Measurements from ENCODE around the gene RHOBTB3. TPM values are rescaled to one million over a fixed set of nuclear protein-coding genes. Genes with fewer than 3 reads are reported as not detected.
A peak's percentile ranks its signal among the peaks of the same experiment; 100 is the strongest.

RHOBTB3 gene
- total RNA-seq, 2 donors from 2014 or later, result 87.3 to 134 TPM

DNA sequence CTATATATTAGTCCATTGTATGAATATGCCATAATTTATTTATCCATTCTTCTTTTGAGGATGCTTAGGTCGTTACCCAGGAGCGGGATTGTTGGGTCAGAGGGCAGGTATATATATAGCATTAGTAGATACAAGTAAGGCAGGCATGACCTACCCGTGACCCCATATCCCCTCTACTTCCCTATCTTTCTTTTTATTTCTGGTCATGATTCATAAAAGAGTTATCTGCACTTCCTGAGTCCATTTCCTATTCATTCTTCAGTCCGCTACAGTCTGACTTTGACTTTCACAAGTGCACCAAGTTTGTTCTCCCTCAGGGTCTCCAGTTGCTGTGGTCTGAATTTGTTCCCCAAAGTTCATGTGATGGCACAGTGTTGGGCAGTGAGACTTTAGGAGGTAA, 6.9 kb downstream of the RHOBTB3 start:
- WGBS, result 89% methylated on average over 4 of the region's 4 CpGs
- H3K4me1 ChIP-seq (replicated peaks), result peaks cover 6% of the 10 kb centered on the region
- no peak overlapping the region for H3K27ac ChIP-seq
- no peaks in the 10 kb centered on the region for H3K36me3 ChIP-seq
- H3K27me3 ChIP-seq (replicated peaks; ENCODE audit: insufficient read depth), result no peaks in the 10 kb centered on the region
- DNase-seq (ENCODE audit: low spot score), result no peak
- TF ChIP-seq, protein P1, sequence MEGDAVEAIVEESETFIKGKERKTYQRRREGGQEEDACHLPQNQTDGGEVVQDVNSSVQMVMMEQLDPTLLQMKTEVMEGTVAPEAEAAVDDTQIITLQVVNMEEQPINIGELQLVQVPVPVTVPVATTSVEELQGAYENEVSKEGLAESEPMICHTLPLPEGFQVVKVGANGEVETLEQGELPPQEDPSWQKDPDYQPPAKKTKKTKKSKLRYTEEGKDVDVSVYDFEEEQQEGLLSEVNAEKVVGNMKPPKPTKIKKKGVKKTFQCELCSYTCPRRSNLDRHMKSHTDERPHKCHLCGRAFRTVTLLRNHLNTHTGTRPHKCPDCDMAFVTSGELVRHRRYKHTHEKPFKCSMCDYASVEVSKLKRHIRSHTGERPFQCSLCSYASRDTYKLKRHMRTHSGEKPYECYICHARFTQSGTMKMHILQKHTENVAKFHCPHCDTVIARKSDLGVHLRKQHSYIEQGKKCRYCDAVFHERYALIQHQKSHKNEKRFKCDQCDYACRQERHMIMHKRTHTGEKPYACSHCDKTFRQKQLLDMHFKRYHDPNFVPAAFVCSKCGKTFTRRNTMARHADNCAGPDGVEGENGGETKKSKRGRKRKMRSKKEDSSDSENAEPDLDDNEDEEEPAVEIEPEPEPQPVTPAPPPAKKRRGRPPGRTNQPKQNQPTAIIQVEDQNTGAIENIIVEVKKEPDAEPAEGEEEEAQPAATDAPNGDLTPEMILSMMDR (IDR thresholded peaks at IDR 0.05), result no peak
- no peak for TF ChIP-seq POLR2AphosphoS5 (IDR thresholded peaks at IDR 0.05)
- no peak for TF ChIP-seq POLR2A (IDR thresholded peaks at IDR 0.05)
- H3K4me3 ChIP-seq, result no peak overlapping the region
- no peaks in the 10 kb centered on the region for H3K9me3 ChIP-seq
- intact Hi-C loops (cut with DNase I), result no loop called here

DNA sequence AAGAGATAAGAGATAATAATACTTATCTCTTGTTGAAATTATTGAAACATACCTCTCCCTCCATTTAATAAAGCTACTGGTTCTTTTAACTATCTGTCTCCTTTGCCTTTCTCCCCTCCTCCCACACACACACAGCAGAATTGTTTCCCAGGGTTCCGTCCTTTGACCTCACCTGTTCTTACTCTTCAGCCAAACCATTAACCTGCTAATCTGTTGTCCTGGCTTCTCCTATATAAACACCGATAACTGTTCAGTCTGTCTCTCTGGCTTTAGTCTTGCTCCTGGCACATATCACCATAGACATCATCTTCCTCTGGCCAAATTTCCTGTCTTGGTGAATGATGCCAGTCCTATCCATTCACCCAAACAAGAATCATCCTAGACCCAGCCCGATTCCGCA, 7.7 kb downstream of the RHOBTB3 start:
- intact Hi-C loops (cut with DNase I), result no loop called here
- no peak for TF ChIP-seq POLR2A (IDR thresholded peaks at IDR 0.05)
- TF ChIP-seq, protein P1 (IDR thresholded peaks at IDR 0.05), result no peak
- no peak for TF ChIP-seq POLR2AphosphoS5 (IDR thresholded peaks at IDR 0.05)
- H3K4me1 ChIP-seq (replicated peaks), result peaks cover 6% of the 10 kb centered on the region
- H3K36me3 ChIP-seq, result no peaks in the 10 kb centered on the region
- no peaks in the 10 kb centered on the region for H3K27me3 ChIP-seq (replicated peaks; ENCODE audit: insufficient read depth)
- no peaks in the 10 kb centered on the region for H3K9me3 ChIP-seq
- H3K27ac ChIP-seq, result no peak overlapping the region
- H3K4me3 ChIP-seq, result no peak overlapping the region
- 97% methylated on average over 4 of the region's 4 CpGs for WGBS
- no peak for DNase-seq (ENCODE audit: low spot score)

DNA sequence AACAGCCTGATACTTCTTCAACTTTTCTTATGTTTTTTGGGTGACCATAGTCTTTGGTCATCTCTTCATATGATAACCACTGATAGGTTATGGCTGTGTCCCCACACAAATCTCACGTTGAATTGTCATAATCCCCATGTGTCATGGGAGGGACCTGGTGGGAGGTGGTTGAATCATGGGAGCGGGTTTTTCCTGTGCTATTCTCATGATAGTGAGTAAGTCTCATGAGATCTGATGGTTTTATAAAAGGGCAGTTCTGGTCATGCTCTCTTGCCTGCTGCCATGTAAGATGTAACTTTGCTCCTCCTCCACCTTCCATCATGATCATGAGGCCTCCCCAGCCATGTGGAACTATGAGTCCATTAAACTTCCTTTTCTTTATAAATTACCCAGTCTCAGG, 8.7 kb downstream of the RHOBTB3 start:
- no peaks in the 10 kb centered on the region for H3K9me3 ChIP-seq
- 93% methylated on average over 2 of the region's 2 CpGs for WGBS
- DNase-seq (ENCODE audit: low spot score), result no peak
- H3K27ac ChIP-seq, result no peak overlapping the region
- peaks cover 6% of the 10 kb centered on the region for H3K4me1 ChIP-seq (replicated peaks)
- no peaks in the 10 kb centered on the region for H3K36me3 ChIP-seq
- no peak for TF ChIP-seq POLR2A (IDR thresholded peaks at IDR 0.05)
- no peak for TF ChIP-seq POLR2AphosphoS5 (IDR thresholded peaks at IDR 0.05)
- TF ChIP-seq, protein P1 (IDR thresholded peaks at IDR 0.05), result no peak
- intact Hi-C loops (cut with DNase I), result no loop called here
- H3K4me3 ChIP-seq, result no peak overlapping the region
- no peaks in the 10 kb centered on the region for H3K27me3 ChIP-seq (replicated peaks; ENCODE audit: insufficient read depth)

DNA sequence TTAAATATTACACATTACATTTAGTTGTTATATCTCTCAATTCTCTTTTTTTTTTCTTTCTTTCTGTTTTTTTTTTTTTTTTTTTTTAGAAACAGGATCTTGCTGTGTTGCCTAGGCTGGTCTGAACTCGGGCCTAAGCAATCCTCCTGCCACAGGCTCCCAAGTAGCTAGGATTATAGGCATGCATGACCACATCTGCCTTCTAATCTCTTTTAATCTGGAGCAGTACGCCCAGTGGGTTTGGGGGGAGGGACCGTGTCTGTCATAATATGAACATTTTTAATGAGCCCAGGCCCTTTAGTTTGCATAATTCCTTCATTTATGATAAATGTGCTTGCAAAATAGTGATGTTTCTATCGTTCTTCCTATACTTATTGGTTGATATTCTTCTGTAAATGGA, 10.3 kb downstream of the RHOBTB3 start:
- intact Hi-C loops (cut with DNase I), result no loop called here
- DNase-seq (ENCODE audit: low spot score), result no peak
- Histone ChIP-seq H3K27me3 (replicated peaks; ENCODE audit: insufficient read depth) (no peaks in the 10 kb centered on the region), H3K4me1 (replicated peaks) (no peaks in the 10 kb centered on the region), H3K27ac (no peak overlapping the region), H3K9me3 (no peaks in the 10 kb centered on the region), H3K4me3 (no peak overlapping the region), H3K36me3 (no peaks in the 10 kb centered on the region)
- WGBS, result 87% methylated on average over 4 of the region's 4 CpGs
- TF ChIP-seq POLR2A (IDR thresholded peaks at IDR 0.05) (no peak), POLR2AphosphoS5 (IDR thresholded peaks at IDR 0.05) (no peak)
- TF ChIP-seq, protein P1 (IDR thresholded peaks at IDR 0.05), result no peak

DNA sequence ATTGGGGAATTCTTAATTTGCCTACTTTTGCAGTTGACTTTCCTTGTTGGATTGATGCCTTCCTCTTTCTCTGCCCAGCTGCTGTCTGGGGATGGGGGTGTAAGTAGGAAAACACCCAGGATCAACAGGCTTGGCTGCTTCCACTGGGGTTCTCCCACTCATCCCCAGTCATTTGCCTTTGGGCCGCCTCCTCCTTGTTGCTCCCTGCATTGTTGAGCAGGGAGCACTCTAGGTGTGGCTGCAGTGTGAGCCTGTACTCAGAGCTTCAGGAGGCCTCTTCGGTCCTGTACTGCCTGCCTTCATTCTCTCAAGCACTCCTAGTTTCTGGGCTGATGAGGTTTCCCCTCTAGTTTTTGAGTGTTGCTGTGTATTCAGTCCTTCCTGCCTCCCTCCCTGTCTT, 12.1 kb downstream of the RHOBTB3 start:
- TF ChIP-seq POLR2A (IDR thresholded peaks at IDR 0.05) (no peak), POLR2AphosphoS5 (IDR thresholded peaks at IDR 0.05) (no peak)
- TF ChIP-seq, protein P1 (IDR thresholded peaks at IDR 0.05), result no peak
- H3K4me1 ChIP-seq (replicated peaks), result no peaks in the 10 kb centered on the region
- peak overlapping the region in 1 of 2 donors; percentile 5 for H3K27ac ChIP-seq
- DNase-seq (ENCODE audit: low spot score), result no peak
- H3K9me3 ChIP-seq, result no peaks in the 10 kb centered on the region
- WGBS, result 95% methylated on average over 2 of the region's 2 CpGs
- no peaks in the 10 kb centered on the region for H3K27me3 ChIP-seq (replicated peaks; ENCODE audit: insufficient read depth)
- intact Hi-C loops (cut with DNase I), result no loop called here
- H3K4me3 ChIP-seq, result no peak overlapping the region
- H3K36me3 ChIP-seq, result no peaks in the 10 kb centered on the region

Measured in prostate gland (tissue), 2 donors.